ENCODE measurements around the gene SLC25A3. TPM values are rescaled to one million over a fixed set of nuclear protein-coding genes. Genes with fewer than 3 reads are reported as not detected.

SLC25A3 gene
- total and polyA plus RNA-seq, 9 of the 15 experiments (the other 6 are each of a cell fraction or from before 2014, with no cell fraction given), result 264 to 766 (median 495) TPM

GRCh38 chr12:98644712-98645571, 51.5 kb downstream of the SLC25A3 start, which contains the start of the genes APAF1 and IKBIP (continued):
- TF ChIP-seq E4F1 (CRISPR knock-in tag; IDR thresholded peaks at IDR 0.05; ENCODE audit: borderline replicate concordance) (no peak), ELF4 (CRISPR knock-in tag; IDR thresholded peaks at IDR 0.05) (no peak), ZNF316 (IDR thresholded peaks at IDR 0.05) (no peak), PCBP1 (IDR thresholded peaks at IDR 0.05; ENCODE audit: low read depth, low read length, poor library complexity, severe bottlenecking) (peak; percentile 28), ETV6 (IDR thresholded peaks at IDR 0.05; ENCODE audit: borderline replicate concordance in 1 of 2, low read depth in 2 of 2, low read length in 1 of 2) (no peak), ETV6 (CRISPR knock-in tag; IDR thresholded peaks at IDR 0.05; ENCODE audit: borderline replicate concordance) (no peak), NBN (IDR thresholded peaks at IDR 0.05; ENCODE audit: low read depth) (no peak), HDAC6 (IDR thresholded peaks at IDR 0.05; ENCODE audit: low read depth, low read length) (no peak), PYGO2 (tag; IDR thresholded peaks at IDR 0.05) (no peak), ZNF354B (CRISPR knock-in tag; IDR thresholded peaks at IDR 0.05) (no peak), ETS2 (tag; IDR thresholded peaks at IDR 0.05; ENCODE audit: borderline replicate concordance, poor library complexity, severe bottlenecking) (no peak), ZNF707 (CRISPR knock-in tag; conservative IDR thresholded peaks at IDR 0.05) (no peak)
- TF ChIP-seq, protein P1, sequence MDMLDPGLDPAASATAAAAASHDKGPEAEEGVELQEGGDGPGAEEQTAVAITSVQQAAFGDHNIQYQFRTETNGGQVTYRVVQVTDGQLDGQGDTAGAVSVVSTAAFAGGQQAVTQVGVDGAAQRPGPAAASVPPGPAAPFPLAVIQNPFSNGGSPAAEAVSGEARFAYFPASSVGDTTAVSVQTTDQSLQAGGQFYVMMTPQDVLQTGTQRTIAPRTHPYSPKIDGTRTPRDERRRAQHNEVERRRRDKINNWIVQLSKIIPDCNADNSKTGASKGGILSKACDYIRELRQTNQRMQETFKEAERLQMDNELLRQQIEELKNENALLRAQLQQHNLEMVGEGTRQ (CRISPR knock-in tag; IDR thresholded peaks at IDR 0.05), result no peak
- TF ChIP-seq, protein P2, sequence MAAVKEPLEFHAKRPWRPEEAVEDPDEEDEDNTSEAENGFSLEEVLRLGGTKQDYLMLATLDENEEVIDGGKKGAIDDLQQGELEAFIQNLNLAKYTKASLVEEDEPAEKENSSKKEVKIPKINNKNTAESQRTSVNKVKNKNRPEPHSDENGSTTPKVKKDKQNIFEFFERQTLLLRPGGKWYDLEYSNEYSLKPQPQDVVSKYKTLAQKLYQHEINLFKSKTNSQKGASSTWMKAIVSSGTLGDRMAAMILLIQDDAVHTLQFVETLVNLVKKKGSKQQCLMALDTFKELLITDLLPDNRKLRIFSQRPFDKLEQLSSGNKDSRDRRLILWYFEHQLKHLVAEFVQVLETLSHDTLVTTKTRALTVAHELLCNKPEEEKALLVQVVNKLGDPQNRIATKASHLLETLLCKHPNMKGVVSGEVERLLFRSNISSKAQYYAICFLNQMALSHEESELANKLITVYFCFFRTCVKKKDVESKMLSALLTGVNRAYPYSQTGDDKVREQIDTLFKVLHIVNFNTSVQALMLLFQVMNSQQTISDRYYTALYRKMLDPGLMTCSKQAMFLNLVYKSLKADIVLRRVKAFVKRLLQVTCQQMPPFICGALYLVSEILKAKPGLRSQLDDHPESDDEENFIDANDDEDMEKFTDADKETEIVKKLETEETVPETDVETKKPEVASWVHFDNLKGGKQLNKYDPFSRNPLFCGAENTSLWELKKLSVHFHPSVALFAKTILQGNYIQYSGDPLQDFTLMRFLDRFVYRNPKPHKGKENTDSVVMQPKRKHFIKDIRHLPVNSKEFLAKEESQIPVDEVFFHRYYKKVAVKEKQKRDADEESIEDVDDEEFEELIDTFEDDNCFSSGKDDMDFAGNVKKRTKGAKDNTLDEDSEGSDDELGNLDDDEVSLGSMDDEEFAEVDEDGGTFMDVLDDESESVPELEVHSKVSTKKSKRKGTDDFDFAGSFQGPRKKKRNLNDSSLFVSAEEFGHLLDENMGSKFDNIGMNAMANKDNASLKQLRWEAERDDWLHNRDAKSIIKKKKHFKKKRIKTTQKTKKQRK (IDR thresholded peaks at IDR 0.05; ENCODE audit: borderline replicate concordance, low read depth, low read length), result no peak

Measured in K562 (cell line).